Activated naive CD8-positive, alpha-beta T cell treated with anti-CD3 and anti-CD28 coated beads, Interleukin-2, amount 10 ng/mL, durations not matched to agents 7 days and 5 days (primary cell): ENCODE data around the gene TRHDE. TPM values are rescaled to one million over a fixed set of nuclear protein-coding genes. Genes with fewer than 3 reads are reported as not detected.

Experiments used
- ATAC-seq: fragments of 150-1000 bp; cut with Tn5 transposase; one replicate; pipeline ENCODE4 v1.10.0; 2021; ENCODE audit warnings: low read depth, moderate library complexity
- POLR2A ChIA-PET: fragments of 350-600 bp; sonication (Branson Sonifier 250); formaldehyde crosslinking; loops from one replicate; lab custom pipeline; 2021; ENCODE audit warnings: antibody characterized with exemption; lab: Charles Lee
- DNase-seq: peaks from one replicate; pipeline ENCODE4 v3.0.0; 2021
- H3K27ac Mint-ChIP-seq: one replicate; pipeline ENCODE4 v1.8.0; 2022; ENCODE audit warnings: mild to moderate bottlenecking, mixed read lengths
- H3K27me3 Mint-ChIP-seq: one replicate; pipeline ENCODE4 v1.8.0; 2022; ENCODE audit warnings: mild to moderate bottlenecking, moderate library complexity, mixed read lengths
- H3K36me3 Mint-ChIP-seq: one replicate; pipeline ENCODE4 v1.8.0; 2021; ENCODE audit warnings: mild to moderate bottlenecking, mixed read lengths
- H3K4me1 Mint-ChIP-seq: one replicate; pipeline ENCODE4 v1.8.0; 2021; ENCODE audit warnings: mixed read lengths
- H3K4me3 Mint-ChIP-seq: one replicate; pipeline ENCODE4 v1.8.0; 2022; ENCODE audit warnings: mild to moderate bottlenecking, moderate library complexity, mixed read lengths
- H3K9me3 Mint-ChIP-seq: one replicate; pipeline ENCODE4 v1.8.0; 2021; ENCODE audit warnings: mixed read lengths
- total RNA-seq, 2 experiments: library from RNA; stranded (reverse); gene quantifications; one replicate each; pipeline ENCODE4 v1.2.3, GENCODE V29; 2021

TRHDE gene
- total RNA-seq, 2 experiments from 2014 or later = not detected

- no peak overlapping the region for H3K27ac Mint-ChIP-seq
- ATAC-seq (no peak), DNase-seq (no peak)
- H3K4me3 Mint-ChIP-seq = no peak overlapping the region
- H3K9me3 Mint-ChIP-seq = peaks cover 1% of the 10 kb centered on the region
- H3K4me1 Mint-ChIP-seq = no peaks in the 10 kb centered on the region
- POLR2A ChIA-PET = no interaction called here
- H3K27me3 Mint-ChIP-seq = no peaks in the 10 kb centered on the region
- no peaks in the 10 kb centered on the region for H3K36me3 Mint-ChIP-seq
Observed at GRCh38 chr12:72366255-72366654, 94.1 kb downstream of the TRHDE start.

- Mint-ChIP-seq H3K27me3 (no peaks in the 10 kb centered on the region), H3K4me3 (no peak overlapping the region), H3K36me3 (no peaks in the 10 kb centered on the region), H3K27ac (no peak overlapping the region), H3K4me1 (no peaks in the 10 kb centered on the region), H3K9me3 (peaks cover 1% of the 10 kb centered on the region)
- POLR2A ChIA-PET = no interaction called here
- ATAC-seq = no peak
- DNase-seq = no peak
Observed at GRCh38 chr12:72368298-72368697, 96.1 kb downstream of the TRHDE start.

GRCh38 chr12:72368719-72369422 is 96.7 kb downstream of the TRHDE start:
- Mint-ChIP-seq H3K4me1 (no peaks in the 10 kb centered on the region), H3K27me3 (no peaks in the 10 kb centered on the region), H3K9me3 (peaks cover 1% of the 10 kb centered on the region), H3K36me3 (no peaks in the 10 kb centered on the region), H3K27ac (no peak overlapping the region), H3K4me3 (no peak overlapping the region)
- POLR2A ChIA-PET = no interaction called here
- no peak for DNase-seq
- no peak for ATAC-seq

- H3K4me3 Mint-ChIP-seq = no peak overlapping the region
- ATAC-seq (no peak), DNase-seq (no peak)
- no peak overlapping the region for H3K27ac Mint-ChIP-seq
- POLR2A ChIA-PET = no interaction called here
- no peaks in the 10 kb centered on the region for H3K4me1 Mint-ChIP-seq
- no peaks in the 10 kb centered on the region for H3K27me3 Mint-ChIP-seq
- no peaks in the 10 kb centered on the region for H3K36me3 Mint-ChIP-seq
- H3K9me3 Mint-ChIP-seq = peaks cover 1% of the 10 kb centered on the region
Observed at GRCh38 chr12:72369423-72369959, 97.3 kb downstream of the TRHDE start.

- H3K27me3 Mint-ChIP-seq = no peaks in the 10 kb centered on the region
- peaks cover 4% of the 10 kb centered on the region for H3K9me3 Mint-ChIP-seq
- no peak overlapping the region for H3K27ac Mint-ChIP-seq
- no peaks in the 10 kb centered on the region for H3K4me1 Mint-ChIP-seq
- no peaks in the 10 kb centered on the region for H3K36me3 Mint-ChIP-seq
- no peak for ATAC-seq
- DNase-seq = no peak
- H3K4me3 Mint-ChIP-seq = no peak overlapping the region
- POLR2A ChIA-PET = no interaction called here
Observed at GRCh38 chr12:72380441-72380840, 108.3 kb downstream of the TRHDE start.

GRCh38 chr12:72388322-72388721 is 116.2 kb downstream of the TRHDE start:
- ATAC-seq (no peak), DNase-seq (no peak)
- Mint-ChIP-seq H3K4me1 (no peaks in the 10 kb centered on the region), H3K4me3 (no peak overlapping the region), H3K27me3 (no peaks in the 10 kb centered on the region), H3K36me3 (no peaks in the 10 kb centered on the region), H3K9me3 (peaks cover 5% of the 10 kb centered on the region), H3K27ac (no peak overlapping the region)
- POLR2A ChIA-PET = no interaction called here

- POLR2A ChIA-PET = no interaction called here
- H3K4me1 Mint-ChIP-seq = no peaks in the 10 kb centered on the region
- no peak overlapping the region for H3K4me3 Mint-ChIP-seq
Observed at GRCh38 chr12:72390146-72390545, 118.0 kb downstream of the TRHDE start.

GRCh38 chr12:72406111-72406510 is 133.9 kb downstream of the TRHDE start:
- Mint-ChIP-seq H3K4me3 (no peak overlapping the region), H3K27me3 (no peaks in the 10 kb centered on the region), H3K9me3 (peaks cover 2% of the 10 kb centered on the region), H3K36me3 (no peaks in the 10 kb centered on the region), H3K4me1 (no peaks in the 10 kb centered on the region), H3K27ac (no peak overlapping the region)
- POLR2A ChIA-PET = no interaction called here
- ATAC-seq = no peak
- DNase-seq = no peak

More at GRCh38 chr12:72390146-72390545, 118.0 kb downstream of the TRHDE start:
- Mint-ChIP-seq H3K27me3 (no peaks in the 10 kb centered on the region), H3K9me3 (peaks cover 5% of the 10 kb centered on the region), H3K36me3 (no peaks in the 10 kb centered on the region), H3K27ac (no peak overlapping the region)
- ATAC-seq = no peak
- DNase-seq = no peak

GRCh38 chr12:72432037-72432604 is 160.0 kb downstream of the TRHDE start:
- POLR2A ChIA-PET = no interaction called here
- no peaks in the 10 kb centered on the region for H3K36me3 Mint-ChIP-seq
- no peak for ATAC-seq
- no peaks in the 10 kb centered on the region for H3K4me1 Mint-ChIP-seq
- no peak overlapping the region for H3K27ac Mint-ChIP-seq
- H3K27me3 Mint-ChIP-seq = no peaks in the 10 kb centered on the region
- H3K4me3 Mint-ChIP-seq = no peak overlapping the region
- DNase-seq = no peak
- H3K9me3 Mint-ChIP-seq = peaks cover 6% of the 10 kb centered on the region

GRCh38 chr12:72433298-72433697 is 161.1 kb downstream of the TRHDE start:
- no peak overlapping the region for H3K4me3 Mint-ChIP-seq
- ATAC-seq (no peak), DNase-seq (no peak)
- H3K4me1 Mint-ChIP-seq = no peaks in the 10 kb centered on the region
- peaks cover 6% of the 10 kb centered on the region for H3K9me3 Mint-ChIP-seq
- POLR2A ChIA-PET = no interaction called here
- H3K27ac Mint-ChIP-seq = no peak overlapping the region
- no peaks in the 10 kb centered on the region for H3K36me3 Mint-ChIP-seq
- no peaks in the 10 kb centered on the region for H3K27me3 Mint-ChIP-seq

- Mint-ChIP-seq H3K27ac (no peak overlapping the region), H3K4me1 (no peaks in the 10 kb centered on the region), H3K36me3 (no peaks in the 10 kb centered on the region), H3K4me3 (no peak overlapping the region), H3K9me3 (peaks cover 4% of the 10 kb centered on the region), H3K27me3 (no peaks in the 10 kb centered on the region)
- DNase-seq = no peak
- no peak for ATAC-seq
- POLR2A ChIA-PET = no interaction called here
Observed at GRCh38 chr12:72434999-72435398, 162.8 kb downstream of the TRHDE start.

GRCh38 chr12:72442217-72442616 is 170.0 kb downstream of the TRHDE start:
- Mint-ChIP-seq H3K4me3 (no peak overlapping the region), H3K27me3 (no peaks in the 10 kb centered on the region), H3K9me3 (peaks cover 2% of the 10 kb centered on the region), H3K36me3 (no peaks in the 10 kb centered on the region), H3K4me1 (no peaks in the 10 kb centered on the region), H3K27ac (no peak overlapping the region)
- ATAC-seq (no peak), DNase-seq (no peak)
- POLR2A ChIA-PET = no interaction called here

- Mint-ChIP-seq H3K4me3 (no peak overlapping the region), H3K27me3 (no peaks in the 10 kb centered on the region), H3K4me1 (no peaks in the 10 kb centered on the region), H3K36me3 (no peaks in the 10 kb centered on the region), H3K27ac (no peak overlapping the region), H3K9me3 (peaks cover 2% of the 10 kb centered on the region)
- POLR2A ChIA-PET = no interaction called here
- DNase-seq (no peak), ATAC-seq (no peak)
Observed at GRCh38 chr12:72444125-72444524, 172.0 kb downstream of the TRHDE start.

GRCh38 chr12:72444566-72444965 is 172.4 kb downstream of the TRHDE start:
- ATAC-seq = no peak
- Mint-ChIP-seq H3K4me3 (no peak overlapping the region), H3K4me1 (no peaks in the 10 kb centered on the region), H3K27ac (no peak overlapping the region), H3K9me3 (peaks cover 2% of the 10 kb centered on the region), H3K27me3 (no peaks in the 10 kb centered on the region), H3K36me3 (no peaks in the 10 kb centered on the region)
- POLR2A ChIA-PET = no interaction called here
- no peak for DNase-seq
